C4-2B (cell line): ENCODE results near the gene MESP2.

Source experiments
- ZFX ChIP-seq: fragments of 450-650 bp; IDR thresholded peaks from 2 replicates; pipeline ENCODE4 v1.6.1; 2017
- TF ChIP-seq, protein P1 (sequence below): fragments of 450-650 bp; conservative IDR thresholded peaks from 2 replicates; pipeline ENCODE4 v1.5.1; 2017; ENCODE audit warnings: mild to moderate bottlenecking

DNA sequence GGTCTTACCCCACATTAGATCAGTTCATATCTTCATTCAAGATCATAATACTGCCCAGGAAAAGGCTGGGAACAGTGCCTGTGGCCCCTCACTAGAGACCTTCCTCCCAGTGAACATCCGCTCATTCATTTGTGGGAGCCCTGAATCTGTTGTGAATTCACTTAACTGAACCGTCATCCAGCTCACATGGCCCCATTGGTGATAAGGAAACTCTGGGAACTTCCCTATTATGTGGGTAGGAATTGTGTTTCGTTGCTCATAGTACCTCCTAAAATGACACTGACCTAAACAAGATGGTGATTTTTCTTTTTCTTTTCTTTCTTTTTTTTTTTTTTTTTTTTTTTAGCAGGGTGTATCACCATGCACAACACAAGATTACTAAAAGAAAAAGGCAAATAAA, 6.8 kb upstream of the MESP2 start:
- TF ChIP-seq, protein P1, sequence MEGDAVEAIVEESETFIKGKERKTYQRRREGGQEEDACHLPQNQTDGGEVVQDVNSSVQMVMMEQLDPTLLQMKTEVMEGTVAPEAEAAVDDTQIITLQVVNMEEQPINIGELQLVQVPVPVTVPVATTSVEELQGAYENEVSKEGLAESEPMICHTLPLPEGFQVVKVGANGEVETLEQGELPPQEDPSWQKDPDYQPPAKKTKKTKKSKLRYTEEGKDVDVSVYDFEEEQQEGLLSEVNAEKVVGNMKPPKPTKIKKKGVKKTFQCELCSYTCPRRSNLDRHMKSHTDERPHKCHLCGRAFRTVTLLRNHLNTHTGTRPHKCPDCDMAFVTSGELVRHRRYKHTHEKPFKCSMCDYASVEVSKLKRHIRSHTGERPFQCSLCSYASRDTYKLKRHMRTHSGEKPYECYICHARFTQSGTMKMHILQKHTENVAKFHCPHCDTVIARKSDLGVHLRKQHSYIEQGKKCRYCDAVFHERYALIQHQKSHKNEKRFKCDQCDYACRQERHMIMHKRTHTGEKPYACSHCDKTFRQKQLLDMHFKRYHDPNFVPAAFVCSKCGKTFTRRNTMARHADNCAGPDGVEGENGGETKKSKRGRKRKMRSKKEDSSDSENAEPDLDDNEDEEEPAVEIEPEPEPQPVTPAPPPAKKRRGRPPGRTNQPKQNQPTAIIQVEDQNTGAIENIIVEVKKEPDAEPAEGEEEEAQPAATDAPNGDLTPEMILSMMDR: no peak
- TF ChIP-seq ZFX: no peak
